Thyroid gland (tissue), 4 donors: ENCODE data around the gene GPR157. TPM values are rescaled to one million over a fixed set of nuclear protein-coding genes. Genes with fewer than 3 reads are reported as not detected.

Source experiments
- DNase-seq, 2 donors: peaks; one replicate each; pipeline ENCODE4 v3.0.0-alpha.2; 2019
- H3K27ac ChIP-seq, 3 donors: fragments of 200-600 bp; sonication (generic); 1 replicate in 2 of 3; 2 replicates in 1 of 3; pipeline ENCODE4 v1.5.1; 2016 to 2019; ENCODE audit warnings: mild to moderate bottlenecking in 1 of 3, moderate library complexity in 1 of 3
- H3K27me3 ChIP-seq: fragments of 200-600 bp; sonication (generic); one replicate; pipeline ENCODE4 v1.5.1; 2019
- H3K36me3 ChIP-seq, 2 donors: fragments of 200-600 bp; sonication (generic); one replicate each; pipeline ENCODE4 v1.5.1; 2016 to 2019
- H3K4me1 ChIP-seq, 2 donors: fragments of 200-600 bp; sonication (generic); one replicate each; pipeline ENCODE4 v1.5.1; 2017 to 2019
- H3K4me3 ChIP-seq, 3 donors: fragments of 200-600 bp; sonication (generic); replicated peaks in 1 of 3; 1 replicate in 2 of 3; 2 replicates in 1 of 3; pipeline ENCODE4 v1.5.1; 2016; ENCODE audit warnings: mild to moderate bottlenecking in 1 of 3
- H3K9me3 ChIP-seq: fragments of 200-600 bp; sonication (generic); one replicate; pipeline ENCODE4 v1.5.1; 2017
- POLR2A ChIP-seq, 2 donors: fragments of 450-650 bp; IDR thresholded peaks; one replicate each; pipeline ENCODE4 v1.6.1; 2017; ENCODE audit warnings: antibody characterized with exemption in 2 of 2, mild to moderate bottlenecking in 2 of 2, moderate library complexity in 1 of 2
- WGBS, 2 donors: methylation state at CpG; one replicate each; pipeline ENCODE4 v1.1.5; 2017; 5-methylcytosine and 5-hydroxymethylcytosine counted together
- intact Hi-C: fragments of 100-400 bp; cut with DNase I; formaldehyde crosslinking; loops from one replicate; pipeline ENCODE4 v1.15.1; 2023
- total RNA-seq, 4 donors: library from RNA; depleted of rRNA; stranded (reverse); fragments of >200 nt; gene quantifications; one replicate each; pipeline ENCODE4 v1.2.3, GENCODE V29; 2016
- TF ChIP-seq, protein P1 (sequence below), 6 experiments: fragments of 200-600 bp in 3 of 6; fragments of 450-650 bp in 3 of 6; sonication (generic) in 3 of 6; IDR thresholded peaks; one replicate each; pipeline ENCODE4 v1.5.1; 2016 to 2019; ENCODE audit warnings: antibody characterized with exemption in 6 of 6, mild to moderate bottlenecking in 2 of 6, inconsistent platforms in 1 of 6, moderate library complexity in 1 of 6

GPR157 gene
- total RNA-seq, 4 donors from 2014 or later, result 5.6 to 10.4 (median 7.3) TPM

DNA sequence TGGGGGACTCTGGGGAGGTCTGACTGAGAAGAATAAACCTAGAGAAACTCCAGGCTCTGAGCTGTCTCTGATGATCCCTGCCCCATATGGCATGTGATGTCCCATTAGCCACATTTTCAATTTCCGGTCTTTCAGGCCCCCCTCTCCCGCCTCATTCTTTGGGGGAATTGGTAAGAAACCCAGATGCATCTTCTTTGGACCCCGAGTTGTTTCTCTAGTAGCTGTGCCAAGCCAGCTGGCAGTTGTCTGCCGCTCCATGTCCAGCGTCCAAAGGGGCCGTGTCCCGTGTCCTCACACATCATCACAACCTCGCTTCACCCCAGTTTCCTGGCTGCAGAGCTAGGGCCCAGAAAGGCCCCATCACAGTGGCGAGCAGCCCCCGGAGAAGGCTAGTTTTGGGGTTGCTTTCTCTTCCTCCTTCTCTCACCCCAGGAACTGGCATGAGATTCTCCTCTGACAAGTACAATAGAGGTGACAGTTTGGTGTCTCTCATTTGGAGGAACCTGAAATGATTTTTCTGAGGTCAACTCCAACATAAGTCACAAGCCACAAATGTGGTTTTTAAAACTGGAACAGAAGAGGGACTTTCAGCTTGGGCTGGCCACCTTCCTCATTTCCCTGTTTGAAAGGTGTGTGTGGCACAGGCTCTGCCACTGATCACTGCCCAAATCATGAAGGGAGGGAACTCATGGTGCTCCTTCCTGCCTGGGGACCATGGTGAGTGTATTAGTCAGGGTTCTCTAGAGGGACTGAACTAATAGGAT, 6.4 kb upstream of the GPR157 start:
- Histone ChIP-seq H3K27ac (no peak overlapping the region), H3K27me3 (no peaks in the 10 kb centered on the region), H3K4me3 (no peak overlapping the region), H3K36me3 (no peaks in the 10 kb centered on the region), H3K9me3 (no peaks in the 10 kb centered on the region), H3K4me1 (no peaks in the 10 kb centered on the region)
- DNase-seq, result no peak
- 81 to 83% methylated on average over 10 of the region's 10 CpGs for WGBS, 2 donors
- TF ChIP-seq POLR2A (IDR thresholded peaks at IDR 0.05), result no peak
- TF ChIP-seq, protein P1, sequence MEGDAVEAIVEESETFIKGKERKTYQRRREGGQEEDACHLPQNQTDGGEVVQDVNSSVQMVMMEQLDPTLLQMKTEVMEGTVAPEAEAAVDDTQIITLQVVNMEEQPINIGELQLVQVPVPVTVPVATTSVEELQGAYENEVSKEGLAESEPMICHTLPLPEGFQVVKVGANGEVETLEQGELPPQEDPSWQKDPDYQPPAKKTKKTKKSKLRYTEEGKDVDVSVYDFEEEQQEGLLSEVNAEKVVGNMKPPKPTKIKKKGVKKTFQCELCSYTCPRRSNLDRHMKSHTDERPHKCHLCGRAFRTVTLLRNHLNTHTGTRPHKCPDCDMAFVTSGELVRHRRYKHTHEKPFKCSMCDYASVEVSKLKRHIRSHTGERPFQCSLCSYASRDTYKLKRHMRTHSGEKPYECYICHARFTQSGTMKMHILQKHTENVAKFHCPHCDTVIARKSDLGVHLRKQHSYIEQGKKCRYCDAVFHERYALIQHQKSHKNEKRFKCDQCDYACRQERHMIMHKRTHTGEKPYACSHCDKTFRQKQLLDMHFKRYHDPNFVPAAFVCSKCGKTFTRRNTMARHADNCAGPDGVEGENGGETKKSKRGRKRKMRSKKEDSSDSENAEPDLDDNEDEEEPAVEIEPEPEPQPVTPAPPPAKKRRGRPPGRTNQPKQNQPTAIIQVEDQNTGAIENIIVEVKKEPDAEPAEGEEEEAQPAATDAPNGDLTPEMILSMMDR (IDR thresholded peaks at IDR 0.05), result no peak
- intact Hi-C loops, result no loop called here

GRCh38 chr1:9133870-9134585, 5.1 kb upstream of the GPR157 start:
- DNase-seq, result no peak
- H3K4me1 ChIP-seq, result no peaks in the 10 kb centered on the region
- TF ChIP-seq, protein P1 (IDR thresholded peaks at IDR 0.05), result no peak
- no peak for TF ChIP-seq POLR2A (IDR thresholded peaks at IDR 0.05)
- 34 to 40% methylated on average over 5 of the region's 5 CpGs for WGBS, 2 donors
- H3K27me3 ChIP-seq, result no peaks in the 10 kb centered on the region
- no peak overlapping the region for H3K27ac ChIP-seq
- no peaks in the 10 kb centered on the region for H3K36me3 ChIP-seq
- no peaks in the 10 kb centered on the region for H3K9me3 ChIP-seq
- intact Hi-C loops, result no loop called here
- H3K4me3 ChIP-seq, result no peak overlapping the region

DNA sequence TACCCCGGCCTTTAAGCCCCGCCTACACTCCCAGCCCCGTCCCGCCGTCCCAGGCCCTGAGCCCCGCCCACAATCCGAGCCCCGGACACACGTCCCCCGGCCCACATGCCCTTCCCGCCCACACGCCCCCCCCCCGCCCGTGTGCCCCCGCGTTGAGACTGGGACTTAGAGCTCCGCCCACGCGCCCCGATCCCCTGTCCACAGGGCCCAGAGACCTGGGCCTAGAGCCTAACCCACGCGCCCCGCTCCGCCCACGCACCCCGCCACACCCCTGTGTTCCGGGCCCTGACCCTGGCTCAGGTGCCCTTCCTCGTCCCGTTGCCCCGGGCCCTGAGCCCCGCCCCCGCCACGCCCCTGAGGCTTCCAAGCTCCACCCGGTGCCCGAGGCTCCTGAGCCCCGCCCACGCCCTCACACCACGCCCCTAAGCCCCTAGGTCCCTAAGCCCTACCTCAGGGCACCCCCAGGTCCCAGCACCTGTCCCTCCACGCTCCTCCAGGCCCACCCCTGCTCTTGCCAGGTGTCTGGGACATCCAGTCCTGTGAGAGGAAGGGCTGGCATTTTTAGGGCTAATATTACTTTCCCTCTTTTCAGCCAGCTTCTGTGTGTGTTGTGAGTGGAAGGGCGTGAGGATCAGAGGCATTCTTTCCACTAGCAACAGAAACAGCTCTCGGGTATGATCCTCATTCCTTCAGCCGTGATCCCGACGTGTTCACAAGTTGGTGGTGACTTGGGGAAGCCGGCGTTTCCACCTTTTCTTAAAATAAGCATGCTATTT, 552 bp upstream of the GPR157 start:
- H3K9me3 ChIP-seq, result no peaks in the 10 kb centered on the region
- H3K36me3 ChIP-seq, result no peaks in the 10 kb centered on the region
- H3K4me1 ChIP-seq, result peaks cover 22 to 24% of the 10 kb centered on the region in 2 donors
- peak; percentile 93 for DNase-seq
- H3K27ac ChIP-seq, result peak overlapping the region; percentile 82 to 87 (median 85)
- H3K27me3 ChIP-seq, result no peaks in the 10 kb centered on the region
- intact Hi-C loops, result no loop called here
- no peak for TF ChIP-seq POLR2A (IDR thresholded peaks at IDR 0.05)
- TF ChIP-seq, protein P1 (IDR thresholded peaks at IDR 0.05), result no peak
- H3K4me3 ChIP-seq, result peak overlapping the region in 1 of 3 donors; percentile 48
- WGBS, 2 donors, result 11 to 22% methylated on average over 14 to 24 of the region's 46 CpGs

- Histone ChIP-seq H3K36me3 (no peaks in the 10 kb centered on the region), H3K27me3 (no peaks in the 10 kb centered on the region), H3K4me3 (peak overlapping the region; percentile 22 to 54 (median 48)), H3K27ac (peak overlapping the region; percentile 70 to 87 (median 74)), H3K4me1 (peaks cover 22 to 24% of the 10 kb centered on the region in 2 donors), H3K9me3 (no peaks in the 10 kb centered on the region)
- TF ChIP-seq, protein P1 (IDR thresholded peaks at IDR 0.05), result no peak
- intact Hi-C loops, result no loop called here
- WGBS, 2 donors, result 5 to 15% methylated on average over 10 to 13 of the region's 16 CpGs
- peak; percentile 58 to 65 for DNase-seq
Measured at GRCh38 chr1:9128166-9128519, 759 bp downstream of the GPR157 start.
